Central memory CD8-positive, alpha-beta T cell (primary cell): ENCODE results near the gene CPA4.

Source experiments
- ATAC-seq: fragments of 150-1000 bp; cut with Tn5 transposase; replicated peaks from 2 replicates; pipeline ENCODE4 v1.10.0; 2022; ENCODE audit warnings: mild to moderate bottlenecking, moderate FRiP score, moderate number of reproducible peaks; ENCODE audit not compliant: poor library complexity, severe bottlenecking; ENCODE audit errors: extremely low read depth
- DNase-seq, 2 donors: peaks; one replicate each; pipeline ENCODE4 v3.0.0; 2021; ENCODE audit warnings: low spot score in 2 of 2
- H3K27ac Mint-ChIP-seq: one replicate; pipeline ENCODE4 v1.8.0; 2022; ENCODE audit warnings: low read depth, mild to moderate bottlenecking, moderate library complexity, mixed read lengths
- H3K27me3 Mint-ChIP-seq: one replicate; pipeline ENCODE4 v1.8.0; 2022; ENCODE audit warnings: mixed read lengths
- H3K36me3 Mint-ChIP-seq: one replicate; pipeline ENCODE4 v1.8.0; 2022; ENCODE audit warnings: mild to moderate bottlenecking, moderate library complexity, mixed read lengths; ENCODE audit not compliant: insufficient read depth
- H3K4me1 Mint-ChIP-seq: one replicate; pipeline ENCODE4 v1.8.0; 2022; ENCODE audit warnings: mixed read lengths
- H3K4me3 Mint-ChIP-seq: one replicate; pipeline ENCODE4 v1.8.0; 2022; ENCODE audit warnings: mild to moderate bottlenecking, moderate library complexity, mixed read lengths
- H3K9me3 Mint-ChIP-seq: one replicate; pipeline ENCODE4 v1.8.0; 2022; ENCODE audit warnings: mixed read lengths

Gene CPA4

GRCh38 chr7:130297628-130298543, 4.9 kb downstream of the CPA4 start:
- peaks cover 2% of the 10 kb centered on the region for H3K36me3 Mint-ChIP-seq
- H3K27me3 Mint-ChIP-seq = peaks cover 45% of the 10 kb centered on the region
- H3K27ac Mint-ChIP-seq = no peak overlapping the region
- ATAC-seq = no peak
- DNase-seq = no peak
- H3K4me3 Mint-ChIP-seq = no peak overlapping the region
- H3K4me1 Mint-ChIP-seq = no peaks in the 10 kb centered on the region
- H3K9me3 Mint-ChIP-seq = no peaks in the 10 kb centered on the region

GRCh38 chr7:130298544-130299326, 5.8 kb downstream of the CPA4 start:
- H3K9me3 Mint-ChIP-seq = no peaks in the 10 kb centered on the region
- no peak for ATAC-seq

GRCh38 chr7:130299866-130300265, 6.9 kb downstream of the CPA4 start:
- Mint-ChIP-seq H3K36me3 (peaks cover 2% of the 10 kb centered on the region), H3K4me3 (no peak overlapping the region), H3K27me3 (peaks cover 61% of the 10 kb centered on the region), H3K9me3 (no peaks in the 10 kb centered on the region), H3K27ac (no peak overlapping the region), H3K4me1 (no peaks in the 10 kb centered on the region)
- DNase-seq (no peak), ATAC-seq (no peak)

More at GRCh38 chr7:130298544-130299326, 5.8 kb downstream of the CPA4 start:
- Mint-ChIP-seq H3K27me3 (peaks cover 50% of the 10 kb centered on the region), H3K27ac (no peak overlapping the region), H3K4me1 (no peaks in the 10 kb centered on the region), H3K36me3 (peaks cover 2% of the 10 kb centered on the region), H3K4me3 (no peak overlapping the region)
- DNase-seq = no peak

GRCh38 chr7:130301501-130302020, 8.6 kb downstream of the CPA4 start:
- H3K27me3 Mint-ChIP-seq = peaks cover 70% of the 10 kb centered on the region
- DNase-seq (no peak), ATAC-seq (no peak)
- no peaks in the 10 kb centered on the region for H3K4me1 Mint-ChIP-seq
- H3K36me3 Mint-ChIP-seq = peaks cover 2% of the 10 kb centered on the region
- H3K9me3 Mint-ChIP-seq = no peaks in the 10 kb centered on the region
- no peak overlapping the region for H3K4me3 Mint-ChIP-seq
- H3K27ac Mint-ChIP-seq = no peak overlapping the region

GRCh38 chr7:130302649-130303048, 9.7 kb downstream of the CPA4 start:
- H3K27me3 Mint-ChIP-seq = peaks cover 70% of the 10 kb centered on the region
- ATAC-seq = no peak
- H3K9me3 Mint-ChIP-seq = no peaks in the 10 kb centered on the region
- H3K36me3 Mint-ChIP-seq = peaks cover 2% of the 10 kb centered on the region
- no peaks in the 10 kb centered on the region for H3K4me1 Mint-ChIP-seq
- H3K27ac Mint-ChIP-seq = no peak overlapping the region
- no peak for DNase-seq
- no peak overlapping the region for H3K4me3 Mint-ChIP-seq

- DNase-seq (no peak), ATAC-seq (no peak)
- H3K27ac Mint-ChIP-seq = no peak overlapping the region
- H3K4me3 Mint-ChIP-seq = no peak overlapping the region
- no peaks in the 10 kb centered on the region for H3K9me3 Mint-ChIP-seq
- peaks cover 2% of the 10 kb centered on the region for H3K36me3 Mint-ChIP-seq
- H3K4me1 Mint-ChIP-seq = no peaks in the 10 kb centered on the region
- H3K27me3 Mint-ChIP-seq = peaks cover 68% of the 10 kb centered on the region
Measured at GRCh38 chr7:130303127-130303526, 10.2 kb downstream of the CPA4 start.

- Mint-ChIP-seq H3K27me3 (peaks cover 64% of the 10 kb centered on the region), H3K27ac (no peak overlapping the region), H3K9me3 (no peaks in the 10 kb centered on the region), H3K36me3 (peaks cover 2% of the 10 kb centered on the region), H3K4me1 (no peaks in the 10 kb centered on the region), H3K4me3 (no peak overlapping the region)
- DNase-seq (no peak), ATAC-seq (no peak)
Measured at GRCh38 chr7:130303551-130303950, 10.6 kb downstream of the CPA4 start.

GRCh38 chr7:130303982-130304381, 11.0 kb downstream of the CPA4 start:
- no peak overlapping the region for H3K4me3 Mint-ChIP-seq
- no peak for DNase-seq
- no peaks in the 10 kb centered on the region for H3K9me3 Mint-ChIP-seq
- ATAC-seq = no peak
- H3K4me1 Mint-ChIP-seq = no peaks in the 10 kb centered on the region
- peaks cover 60% of the 10 kb centered on the region for H3K27me3 Mint-ChIP-seq
- no peak overlapping the region for H3K27ac Mint-ChIP-seq
- H3K36me3 Mint-ChIP-seq = peaks cover 2% of the 10 kb centered on the region

- Mint-ChIP-seq H3K27me3 (peaks cover 51% of the 10 kb centered on the region), H3K27ac (no peak overlapping the region), H3K4me1 (no peaks in the 10 kb centered on the region), H3K36me3 (peaks cover 2% of the 10 kb centered on the region), H3K4me3 (no peak overlapping the region), H3K9me3 (no peaks in the 10 kb centered on the region)
- DNase-seq (no peak), ATAC-seq (no peak)
Measured at GRCh38 chr7:130304878-130305277, 11.9 kb downstream of the CPA4 start.

GRCh38 chr7:130305433-130306042, 12.6 kb downstream of the CPA4 start:
- no peak for DNase-seq
- Mint-ChIP-seq H3K27ac (no peak overlapping the region), H3K27me3 (peaks cover 44% of the 10 kb centered on the region), H3K9me3 (no peaks in the 10 kb centered on the region), H3K4me1 (no peaks in the 10 kb centered on the region), H3K4me3 (no peak overlapping the region), H3K36me3 (peaks cover 2% of the 10 kb centered on the region)
- ATAC-seq = no peak

- no peaks in the 10 kb centered on the region for H3K9me3 Mint-ChIP-seq
- ATAC-seq = no peak
- no peak for DNase-seq
- H3K27me3 Mint-ChIP-seq = peaks cover 8% of the 10 kb centered on the region
- no peaks in the 10 kb centered on the region for H3K4me1 Mint-ChIP-seq
- no peak overlapping the region for H3K27ac Mint-ChIP-seq
- no peak overlapping the region for H3K4me3 Mint-ChIP-seq
- no peaks in the 10 kb centered on the region for H3K36me3 Mint-ChIP-seq
Measured at GRCh38 chr7:130309986-130310385, 17.0 kb downstream of the CPA4 start.

- peaks cover 18% of the 10 kb centered on the region for H3K27me3 Mint-ChIP-seq
- no peaks in the 10 kb centered on the region for H3K4me1 Mint-ChIP-seq
- no peak for DNase-seq
- peaks cover 2% of the 10 kb centered on the region for H3K36me3 Mint-ChIP-seq
- no peak overlapping the region for H3K27ac Mint-ChIP-seq
- no peak for ATAC-seq
- H3K4me3 Mint-ChIP-seq = no peak overlapping the region
- H3K9me3 Mint-ChIP-seq = no peaks in the 10 kb centered on the region
Measured at GRCh38 chr7:130314305-130314704, 21.3 kb downstream of the CPA4 start.
